Osteocyte (in vitro differentiated cells): ENCODE data around the gene CAMK2B. TPM values are rescaled to one million over a fixed set of nuclear protein-coding genes. Genes with fewer than 3 reads are reported as not detected.
A peak's percentile ranks its signal among the peaks of the same experiment; 100 is the strongest.

ENCODE experiments used
- DNase-seq: peaks from one replicate; pipeline ENCODE4 v3.0.0; 2021; ENCODE audit warnings: mixed read lengths; ENCODE audit not compliant: unreplicated experiment; ENCODE audit errors: extremely low spot score
- H3K27ac Mint-ChIP-seq: one replicate; pipeline ENCODE4 v1.8.0; 2021; ENCODE audit warnings: mild to moderate bottlenecking, mixed read lengths; ENCODE audit not compliant: unreplicated experiment
- H3K27me3 Mint-ChIP-seq: one replicate; pipeline ENCODE4 v1.8.0; 2021; ENCODE audit warnings: mixed read lengths; ENCODE audit not compliant: unreplicated experiment
- H3K36me3 Mint-ChIP-seq: one replicate; pipeline ENCODE4 v1.8.0; 2021; ENCODE audit warnings: mixed read lengths; ENCODE audit not compliant: unreplicated experiment
- H3K4me1 Mint-ChIP-seq: one replicate; pipeline ENCODE4 v1.8.0; 2021; ENCODE audit warnings: mixed read lengths; ENCODE audit not compliant: unreplicated experiment
- H3K4me3 Mint-ChIP-seq: one replicate; pipeline ENCODE4 v1.8.0; 2021; ENCODE audit warnings: mild to moderate bottlenecking, moderate library complexity, mixed read lengths; ENCODE audit not compliant: unreplicated experiment
- H3K9me3 Mint-ChIP-seq: one replicate; pipeline ENCODE4 v1.8.0; 2021; ENCODE audit warnings: mixed read lengths; ENCODE audit not compliant: unreplicated experiment
- total RNA-seq: library from RNA; stranded (reverse); gene quantifications from 2 replicates; pipeline ENCODE4 v1.2.1, GENCODE V29; 2021
- TF ChIP-seq, protein P1 (sequence below): fragments of 200-600 bp; sonication (generic); IDR thresholded peaks from 2 replicates; pipeline ENCODE4 v1.5.0; 2021; ENCODE audit warnings: antibody characterized with exemption, mild to moderate bottlenecking, moderate library complexity

CAMK2B gene
- total RNA-seq, 1 donor from 2014 or later: not detected

DNA sequence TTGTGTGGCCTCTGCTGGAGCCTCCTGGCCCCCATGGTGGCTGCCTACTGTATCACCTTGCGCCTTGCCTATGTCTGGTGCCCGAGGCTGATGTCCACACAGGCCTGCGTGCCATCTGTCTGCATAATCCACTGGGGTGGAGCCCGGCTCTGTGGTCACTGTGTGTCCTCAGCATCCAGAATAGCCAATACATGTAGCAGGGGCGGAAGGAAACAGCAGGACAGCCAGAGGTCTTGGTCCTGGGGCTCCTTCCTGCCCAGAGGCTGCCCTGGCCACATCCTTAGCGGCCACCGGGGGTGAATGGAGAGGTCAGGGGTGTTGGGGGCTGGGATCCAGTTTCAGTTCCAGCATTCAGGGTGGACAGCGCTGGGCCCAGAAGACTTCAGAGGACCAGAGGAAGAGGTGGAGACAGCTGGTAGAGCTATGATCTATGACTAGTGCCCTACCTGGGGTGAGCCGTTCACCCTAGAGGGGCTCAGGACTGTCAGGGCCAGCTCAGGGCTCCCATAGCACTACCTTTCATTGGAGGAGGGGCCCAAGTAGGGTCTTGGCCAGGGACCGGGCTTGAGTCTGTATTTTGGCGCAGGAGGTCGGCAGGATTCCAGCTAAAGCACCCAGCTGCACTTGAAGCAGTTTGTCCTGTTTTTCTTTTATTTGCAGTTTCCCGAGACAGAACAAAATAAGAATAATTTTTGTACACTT lies 108.7 kb downstream of the CAMK2B start:
- no peaks in the 10 kb centered on the region for H3K27me3 Mint-ChIP-seq
- DNase-seq: no peak
- H3K27ac Mint-ChIP-seq: peak overlapping the region; percentile 21

DNA sequence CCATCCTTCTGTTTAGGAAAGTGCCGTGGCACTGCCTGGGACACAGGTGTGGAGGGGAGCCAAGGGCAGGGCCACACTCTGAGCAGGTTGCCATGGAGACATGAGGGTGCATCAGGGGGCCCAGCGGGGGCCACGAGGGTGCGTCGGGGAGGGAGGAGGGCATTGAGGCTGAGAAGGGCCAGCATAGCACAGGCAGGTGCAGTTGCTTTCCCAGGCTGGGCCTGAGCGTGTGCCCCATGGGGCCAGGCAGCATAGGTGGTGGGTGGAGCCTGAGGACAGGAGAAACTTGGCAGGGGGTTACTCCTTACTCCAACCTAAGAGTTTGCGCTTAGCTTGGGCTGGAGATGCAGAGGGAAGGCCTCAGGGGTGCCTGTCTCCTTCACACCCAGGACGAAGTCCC lies 109.4 kb downstream of the CAMK2B start:
- Mint-ChIP-seq H3K4me3 (no peak overlapping the region), H3K4me1 (peaks cover 3% of the 10 kb centered on the region), H3K27me3 (no peaks in the 10 kb centered on the region), H3K9me3 (no peaks in the 10 kb centered on the region), H3K27ac (no peak overlapping the region), H3K36me3 (peaks cover 12% of the 10 kb centered on the region)
- no peak for DNase-seq
- TF ChIP-seq, protein P1, sequence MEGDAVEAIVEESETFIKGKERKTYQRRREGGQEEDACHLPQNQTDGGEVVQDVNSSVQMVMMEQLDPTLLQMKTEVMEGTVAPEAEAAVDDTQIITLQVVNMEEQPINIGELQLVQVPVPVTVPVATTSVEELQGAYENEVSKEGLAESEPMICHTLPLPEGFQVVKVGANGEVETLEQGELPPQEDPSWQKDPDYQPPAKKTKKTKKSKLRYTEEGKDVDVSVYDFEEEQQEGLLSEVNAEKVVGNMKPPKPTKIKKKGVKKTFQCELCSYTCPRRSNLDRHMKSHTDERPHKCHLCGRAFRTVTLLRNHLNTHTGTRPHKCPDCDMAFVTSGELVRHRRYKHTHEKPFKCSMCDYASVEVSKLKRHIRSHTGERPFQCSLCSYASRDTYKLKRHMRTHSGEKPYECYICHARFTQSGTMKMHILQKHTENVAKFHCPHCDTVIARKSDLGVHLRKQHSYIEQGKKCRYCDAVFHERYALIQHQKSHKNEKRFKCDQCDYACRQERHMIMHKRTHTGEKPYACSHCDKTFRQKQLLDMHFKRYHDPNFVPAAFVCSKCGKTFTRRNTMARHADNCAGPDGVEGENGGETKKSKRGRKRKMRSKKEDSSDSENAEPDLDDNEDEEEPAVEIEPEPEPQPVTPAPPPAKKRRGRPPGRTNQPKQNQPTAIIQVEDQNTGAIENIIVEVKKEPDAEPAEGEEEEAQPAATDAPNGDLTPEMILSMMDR: no peak

More for the DNA sequence above, 108.7 kb downstream of the CAMK2B start:
- Mint-ChIP-seq H3K9me3 (no peaks in the 10 kb centered on the region), H3K4me1 (peaks cover 3% of the 10 kb centered on the region), H3K4me3 (no peak overlapping the region), H3K36me3 (peaks cover 12% of the 10 kb centered on the region)
- TF ChIP-seq, protein P1: no peak

DNA sequence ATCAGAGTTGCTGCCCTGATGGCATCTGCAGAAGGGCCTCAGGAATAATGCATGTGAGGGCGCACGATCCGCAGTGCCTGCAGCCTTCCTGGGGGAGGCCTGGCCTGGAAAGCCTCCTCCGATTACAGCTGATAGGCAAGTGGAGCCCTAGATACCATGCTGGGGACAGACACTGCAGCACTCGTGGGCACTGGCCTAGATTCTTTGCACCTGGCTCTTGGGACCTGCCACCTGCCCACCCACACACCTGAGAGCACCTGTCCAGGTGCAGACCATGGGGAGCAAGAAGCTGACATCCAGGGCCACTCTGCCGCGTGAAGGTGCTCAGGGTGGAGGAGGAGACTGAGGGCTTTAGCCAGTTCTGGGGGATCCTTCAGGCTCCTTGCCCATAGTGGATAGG lies 109.9 kb downstream of the CAMK2B start:
- Mint-ChIP-seq H3K27me3 (no peaks in the 10 kb centered on the region), H3K36me3 (peaks cover 14% of the 10 kb centered on the region), H3K9me3 (no peaks in the 10 kb centered on the region), H3K4me1 (peaks cover 3% of the 10 kb centered on the region), H3K27ac (no peak overlapping the region), H3K4me3 (no peak overlapping the region)
- TF ChIP-seq, protein P1: no peak
- no peak for DNase-seq

DNA sequence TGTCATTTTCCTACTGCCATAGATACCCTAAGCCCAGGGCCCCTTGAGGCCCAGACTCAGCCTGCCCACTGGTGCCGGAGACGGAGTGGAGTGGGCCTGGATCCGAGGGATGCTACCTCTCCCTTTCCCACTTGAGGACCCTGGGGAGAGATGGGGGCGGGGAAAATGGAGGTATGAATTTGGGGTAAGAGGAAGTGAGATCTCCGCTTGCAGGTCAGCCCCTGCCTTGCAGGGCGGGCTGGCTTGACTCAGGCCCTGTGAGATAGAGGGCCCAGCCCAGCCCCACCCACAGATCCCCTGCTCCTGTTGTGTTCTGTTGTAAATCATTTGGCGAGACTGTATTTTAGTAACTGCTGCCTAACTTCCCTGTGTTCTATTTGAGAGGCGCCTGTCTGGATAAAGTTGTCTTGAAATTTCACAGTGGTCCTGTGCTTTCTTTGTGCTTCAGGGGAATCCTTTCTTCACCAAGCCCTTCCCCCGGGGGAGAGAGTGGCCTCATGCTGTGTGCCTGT lies 111.5 kb downstream of the CAMK2B start:
- H3K27ac Mint-ChIP-seq: no peak overlapping the region
- no peak overlapping the region for H3K4me3 Mint-ChIP-seq
- H3K36me3 Mint-ChIP-seq: peaks cover 23% of the 10 kb centered on the region
- DNase-seq: no peak
- TF ChIP-seq, protein P1: no peak
- no peaks in the 10 kb centered on the region for H3K27me3 Mint-ChIP-seq
- no peaks in the 10 kb centered on the region for H3K9me3 Mint-ChIP-seq
- H3K4me1 Mint-ChIP-seq: peaks cover 3% of the 10 kb centered on the region

DNA sequence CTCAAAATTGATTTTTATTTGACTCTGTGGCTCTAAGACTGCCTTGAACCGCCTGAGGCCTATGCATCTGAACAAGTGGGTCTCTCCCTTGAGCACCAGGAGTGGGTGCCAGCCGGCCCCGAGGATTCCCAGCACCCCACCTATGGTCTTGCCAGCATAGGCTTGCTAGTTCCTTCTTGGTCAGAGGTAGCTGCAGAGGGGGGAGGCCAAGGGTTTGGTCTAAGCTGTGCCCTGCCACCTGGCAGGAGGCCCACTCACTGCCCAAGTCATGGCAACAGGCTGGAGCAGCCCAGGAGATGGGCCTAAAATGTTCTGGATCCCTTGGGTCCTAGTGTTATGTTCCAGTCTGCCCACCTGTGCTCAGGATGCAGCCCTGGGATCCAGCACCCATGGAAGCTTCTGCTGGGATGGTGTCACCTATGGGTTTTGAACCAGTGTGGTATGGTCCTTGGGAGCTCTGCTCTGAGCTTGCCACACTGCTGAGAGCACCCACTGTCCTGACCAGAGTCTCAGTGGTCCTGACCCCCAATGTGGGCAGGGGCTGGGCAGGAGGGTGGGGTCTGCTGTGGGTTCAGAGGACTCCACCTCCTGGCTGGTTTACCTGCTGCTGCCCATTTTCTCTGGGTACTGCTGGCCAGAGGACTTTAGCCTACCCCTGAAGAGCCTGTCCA lies 112.1 kb downstream of the CAMK2B start:
- Mint-ChIP-seq H3K4me1 (peaks cover 3% of the 10 kb centered on the region), H3K4me3 (no peak overlapping the region), H3K27ac (no peak overlapping the region), H3K9me3 (no peaks in the 10 kb centered on the region), H3K27me3 (no peaks in the 10 kb centered on the region), H3K36me3 (peaks cover 27% of the 10 kb centered on the region)
- TF ChIP-seq, protein P1: no peak
- no peak for DNase-seq
